ENCODE results near the gene FBXO30. TPM values are rescaled to one million over a fixed set of nuclear protein-coding genes. Genes with fewer than 3 reads are reported as not detected.
A peak's percentile ranks its signal among the peaks of the same experiment; 100 is the strongest.

Gene FBXO30
- total and polyA plus RNA-seq, 5 donors, result 6.7 to 14.0 (median 13.4) TPM

DNA sequence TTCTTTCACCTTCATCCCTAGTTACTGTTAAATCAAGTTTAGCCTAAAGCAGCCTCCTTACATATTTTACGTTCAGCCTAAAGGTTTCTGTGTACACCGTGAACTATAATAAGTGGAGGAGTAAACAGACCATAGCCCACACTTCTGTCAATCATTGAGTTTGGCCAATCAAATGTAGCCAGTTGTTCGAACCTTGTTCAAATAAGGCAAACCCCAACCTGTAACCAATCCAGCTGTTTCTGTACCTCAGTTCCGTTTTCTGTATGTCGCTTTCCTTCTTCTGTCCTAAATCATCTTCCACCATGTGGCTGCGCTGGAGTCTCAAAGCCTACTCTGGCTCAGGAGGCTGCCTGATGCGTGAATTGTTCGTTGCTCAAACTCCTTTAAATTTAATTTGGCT, 1.8 kb upstream of the FBXO30 start:
- Histone ChIP-seq H3K27ac (ENCODE audit: low read length) (no peak overlapping the region), H3K4me1 (ENCODE audit: control insufficient read depth, insufficient read depth, low read length) (no peaks in the 10 kb centered on the region), H3K4me3 (ENCODE audit: low read length) (no peak overlapping the region), H3K9me3 (ENCODE audit: control insufficient read depth, low read length) (no peaks in the 10 kb centered on the region), H3K27me3 (ENCODE audit: control insufficient read depth, insufficient read depth) (no peaks in the 10 kb centered on the region)
- 95% methylated on average over 8 of the region's 8 CpGs for WGBS
- ATAC-seq (no peak), DNase-seq (peak in 1 of 3 donors; percentile 36)
- intact Hi-C loops (cut with DNase I), result loop anchor here in 1 of 4 donors (10.0 kb wide), 1 partner anchor 68 kb away; no protein-coding TSS in a partner anchor

DNA sequence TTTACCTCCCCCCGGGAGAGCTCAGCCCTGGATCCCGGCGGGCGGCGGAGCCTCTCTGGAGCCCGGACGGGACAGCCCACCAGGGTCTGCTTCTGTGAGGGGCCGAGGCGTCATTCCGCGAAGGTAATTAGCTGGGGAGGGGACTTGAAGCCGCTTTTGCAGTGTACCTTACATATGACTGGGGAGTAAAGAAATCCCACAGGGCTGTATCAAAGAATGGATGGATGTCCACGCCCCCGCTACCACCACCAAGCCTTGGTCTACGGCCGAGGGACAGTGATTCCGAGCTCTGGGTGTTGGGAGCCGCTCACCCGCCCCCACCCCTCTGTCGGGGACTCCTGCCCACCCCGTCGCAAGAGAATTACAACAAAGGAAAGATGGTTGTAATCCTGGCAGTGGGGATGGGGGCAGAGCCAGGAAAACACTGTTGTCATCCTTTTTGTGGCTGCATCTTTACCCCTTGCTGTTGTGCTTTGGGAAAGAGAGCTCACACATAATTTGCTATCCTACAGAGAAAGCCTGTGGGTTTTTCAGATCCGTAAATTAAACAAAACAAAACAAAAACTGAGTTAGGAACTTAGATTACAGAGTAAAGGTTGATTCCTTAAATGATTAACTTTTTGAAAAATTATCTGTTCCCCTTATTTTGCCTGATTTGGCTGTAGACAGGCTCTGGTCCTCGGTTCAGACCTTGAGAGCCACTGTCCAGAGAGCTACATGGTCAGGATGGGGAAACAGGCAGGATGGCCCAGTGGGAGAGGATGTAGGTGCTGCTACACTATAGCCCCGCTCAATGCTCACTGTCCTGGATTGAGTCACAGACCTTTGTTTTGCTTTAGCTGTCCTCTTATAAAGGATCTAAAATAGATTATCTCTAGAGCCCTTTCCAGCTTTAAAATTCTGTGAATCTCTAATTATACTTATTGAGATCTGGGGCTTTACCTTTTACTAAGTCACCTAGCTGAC, 997 bp upstream of the FBXO30 start:
- DNase-seq (peak; percentile 38 to 69 (median 59)), ATAC-seq (peak; percentile 15 to 43)
- intact Hi-C loops (cut with DNase I), result loop anchor here in 1 of 4 donors (10.0 kb wide), 1 partner anchor 69 kb away; no protein-coding TSS in a partner anchor
- Histone ChIP-seq H3K4me3 (ENCODE audit: low read length) (peak overlapping the region; percentile 73), H3K27ac (ENCODE audit: low read length) (peak overlapping the region; percentile 94), H3K27me3 (ENCODE audit: control insufficient read depth, insufficient read depth) (no peaks in the 10 kb centered on the region), H3K4me1 (ENCODE audit: control insufficient read depth, insufficient read depth, low read length) (no peaks in the 10 kb centered on the region), H3K9me3 (ENCODE audit: control insufficient read depth, low read length) (no peaks in the 10 kb centered on the region)
- WGBS, result 7% methylated on average over 25 of the region's 25 CpGs

DNA sequence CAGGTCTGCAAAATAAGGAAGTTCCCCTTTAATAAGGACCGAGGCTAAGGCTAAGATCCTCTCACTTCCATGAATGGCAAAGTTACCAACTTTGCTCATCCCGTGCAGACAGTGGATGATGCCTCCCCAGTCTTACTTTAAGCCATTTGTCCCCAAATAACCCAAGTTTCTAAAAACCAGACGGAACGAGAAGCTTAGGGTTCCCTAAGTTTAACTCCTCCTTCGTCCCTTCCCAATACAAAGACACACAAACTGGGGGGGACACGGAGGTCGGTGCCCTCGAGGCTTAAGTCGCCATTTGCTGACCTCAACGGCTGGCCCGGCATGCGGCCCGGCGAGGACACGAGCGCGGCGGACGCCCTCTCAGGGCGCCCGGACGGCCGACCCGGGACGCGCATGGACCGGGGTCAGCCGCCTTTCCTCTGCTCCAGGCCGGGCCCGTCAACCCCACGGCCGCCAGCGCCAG, 527 bp downstream of the FBXO30 start:
- Histone ChIP-seq H3K4me3 (ENCODE audit: low read length) (peak overlapping the region; percentile 73), H3K4me1 (ENCODE audit: control insufficient read depth, insufficient read depth, low read length) (peaks cover 2% of the 10 kb centered on the region), H3K9me3 (ENCODE audit: control insufficient read depth, low read length) (no peaks in the 10 kb centered on the region), H3K27ac (ENCODE audit: low read length) (peak overlapping the region; percentile 96), H3K27me3 (ENCODE audit: control insufficient read depth, insufficient read depth) (no peaks in the 10 kb centered on the region)
- intact Hi-C loops (cut with DNase I), result loop anchor here in 2 of 4 donors (5.0 to 10.0 kb wide), 2 partner anchors 71 to 77 kb away; partner anchors contain the start of gene EPM2A (in 2 of the 2)
- peak; percentile 45 to 80 (median 78) for DNase-seq
- WGBS, result under 1% methylated on average over 33 of the region's 33 CpGs
- no peak for ATAC-seq

DNA sequence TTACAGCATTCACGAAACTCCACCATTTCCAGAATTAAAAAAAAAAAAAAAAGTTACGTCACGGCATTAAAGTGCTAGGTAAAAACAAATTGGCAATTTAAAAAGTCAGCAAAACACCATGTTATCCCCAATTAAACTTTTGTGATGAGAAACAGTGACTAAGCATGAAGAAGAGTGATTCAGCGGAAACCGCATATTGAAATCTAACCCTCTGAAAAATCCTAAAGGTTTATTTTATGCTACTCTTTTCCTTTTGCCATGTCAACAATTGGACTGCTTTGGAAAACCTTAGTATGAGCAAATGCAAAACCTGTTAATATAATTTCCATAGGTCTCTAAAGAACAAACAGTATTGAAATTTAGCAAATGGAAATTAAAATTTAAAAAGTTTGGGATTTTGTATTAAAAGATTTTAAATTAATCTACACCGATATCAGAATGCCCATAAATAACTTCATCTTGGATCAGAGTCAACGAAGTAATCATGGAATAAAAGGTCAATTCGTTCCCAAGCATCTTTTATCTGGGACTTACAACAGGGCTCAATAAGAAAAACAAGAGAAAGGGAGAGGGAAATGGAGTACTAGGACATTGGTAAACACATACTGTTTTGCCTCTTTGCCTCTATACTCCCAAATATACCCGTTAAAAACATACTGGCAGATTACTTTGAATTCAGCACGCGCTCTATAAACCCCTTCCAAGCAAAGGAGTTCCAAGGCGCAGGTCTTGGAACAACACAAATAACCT, 1.1 kb downstream of the FBXO30 start:
- no peak for DNase-seq
- Histone ChIP-seq H3K4me1 (ENCODE audit: control insufficient read depth, insufficient read depth, low read length) (peaks cover 2% of the 10 kb centered on the region), H3K9me3 (ENCODE audit: control insufficient read depth, low read length) (no peaks in the 10 kb centered on the region), H3K27ac (ENCODE audit: low read length) (peak overlapping the region; percentile 96), H3K4me3 (ENCODE audit: low read length) (peak overlapping the region; percentile 73), H3K27me3 (ENCODE audit: control insufficient read depth, insufficient read depth) (no peaks in the 10 kb centered on the region)
- 6% methylated on average over 12 of the region's 12 CpGs for WGBS
- intact Hi-C loops (cut with DNase I), result loop anchor here in 2 of 4 donors (5.0 to 10.0 kb wide), 2 partner anchors 71 to 76 kb away; partner anchors contain the start of gene EPM2A (in 2 of the 2)
- no peak for ATAC-seq

DNA sequence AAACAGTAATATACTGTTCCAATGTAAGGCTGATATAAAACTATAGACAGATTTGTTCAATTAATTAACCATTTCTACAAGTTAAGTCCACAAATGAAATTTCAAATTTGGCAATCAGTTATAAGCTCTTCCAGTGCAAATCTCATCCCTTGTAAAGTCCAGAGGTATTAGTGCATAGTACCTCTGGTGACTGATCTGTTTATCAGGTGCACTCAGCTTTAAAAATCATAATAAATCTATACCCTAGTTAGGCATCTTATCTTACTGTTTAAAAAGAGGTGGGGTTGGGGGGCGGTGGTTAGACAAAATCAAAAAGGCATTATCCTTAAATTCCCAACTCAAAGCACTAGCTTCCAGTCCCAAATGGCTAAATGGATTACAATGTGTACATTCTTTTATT, 2.9 kb downstream of the FBXO30 start:
- 86% methylated on average over 1 of the region's 1 CpG for WGBS
- Histone ChIP-seq H3K4me3 (ENCODE audit: low read length) (no peak overlapping the region), H3K27me3 (ENCODE audit: control insufficient read depth, insufficient read depth) (no peaks in the 10 kb centered on the region), H3K4me1 (ENCODE audit: control insufficient read depth, insufficient read depth, low read length) (peaks cover 2% of the 10 kb centered on the region), H3K27ac (ENCODE audit: low read length) (no peak overlapping the region), H3K9me3 (ENCODE audit: control insufficient read depth, low read length) (no peaks in the 10 kb centered on the region)
- no peak for DNase-seq
- ATAC-seq, result no peak
- intact Hi-C loops (cut with DNase I), result loop anchor here in 2 of 4 donors (5.0 to 10.0 kb wide), 2 partner anchors 73 to 74 kb away; partner anchors contain the start of gene EPM2A (in 2 of the 2)

DNA sequence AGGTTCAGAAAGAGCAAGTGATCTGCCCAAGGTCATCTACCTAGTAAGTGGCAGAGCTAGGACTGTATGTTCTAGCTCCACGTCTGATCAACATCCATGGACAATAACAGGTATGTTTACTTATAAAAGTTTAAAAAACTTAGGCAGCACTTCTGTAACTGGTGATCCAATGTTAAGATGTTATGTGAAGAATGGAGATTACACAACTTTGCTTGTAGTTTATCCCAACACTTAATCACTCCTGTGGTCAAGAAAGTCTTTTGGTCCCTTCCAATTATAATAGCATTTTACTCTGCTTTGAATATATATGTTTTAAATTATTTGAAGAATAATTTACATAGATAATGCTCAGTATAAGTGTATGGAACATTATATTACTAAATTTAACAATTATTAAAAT, 4.8 kb downstream of the FBXO30 start:
- no peak for DNase-seq
- intact Hi-C loops (cut with DNase I), result loop anchor here in 2 of 4 donors (5.0 to 10.0 kb wide), 2 partner anchors 72 to 75 kb away; partner anchors contain the start of gene EPM2A (in 2 of the 2)
- WGBS, result 66% methylated on average over 1 of the region's 1 CpG
- Histone ChIP-seq H3K4me3 (ENCODE audit: low read length) (no peak overlapping the region), H3K27me3 (ENCODE audit: control insufficient read depth, insufficient read depth) (no peaks in the 10 kb centered on the region), H3K27ac (ENCODE audit: low read length) (peak overlapping the region; percentile 28), H3K9me3 (ENCODE audit: control insufficient read depth, low read length) (no peaks in the 10 kb centered on the region), H3K4me1 (ENCODE audit: control insufficient read depth, insufficient read depth, low read length) (peaks cover 2% of the 10 kb centered on the region)
- ATAC-seq, result no peak

DNA sequence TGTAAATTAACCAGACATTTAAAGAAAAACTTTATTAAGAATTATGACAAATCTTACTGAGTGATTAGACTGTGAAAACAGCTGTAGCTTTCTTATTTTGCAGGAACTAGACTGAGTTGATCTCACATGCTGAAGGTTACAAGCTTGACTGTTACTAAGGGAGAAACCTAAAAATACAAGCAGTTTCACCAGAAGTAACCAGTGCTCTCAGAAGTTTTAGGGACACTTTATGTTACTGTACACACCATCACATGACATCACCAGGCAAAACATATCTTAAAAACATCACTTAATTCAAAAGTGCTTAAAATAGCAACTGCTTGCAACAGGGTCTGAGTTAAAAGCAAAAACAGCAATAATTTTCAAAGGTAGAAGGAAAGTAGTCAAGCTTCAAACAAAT, 5.4 kb downstream of the FBXO30 start:
- H3K27me3 ChIP-seq (ENCODE audit: control insufficient read depth, insufficient read depth), result no peaks in the 10 kb centered on the region
- no peak for DNase-seq
- H3K27ac ChIP-seq (ENCODE audit: low read length), result no peak overlapping the region
- no peaks in the 10 kb centered on the region for H3K9me3 ChIP-seq (ENCODE audit: control insufficient read depth, low read length)
- intact Hi-C loops (cut with DNase I), result no loop called here
- no peak overlapping the region for H3K4me3 ChIP-seq (ENCODE audit: low read length)
- H3K4me1 ChIP-seq (ENCODE audit: control insufficient read depth, insufficient read depth, low read length), result peaks cover 2% of the 10 kb centered on the region
- ATAC-seq, result no peak

DNA sequence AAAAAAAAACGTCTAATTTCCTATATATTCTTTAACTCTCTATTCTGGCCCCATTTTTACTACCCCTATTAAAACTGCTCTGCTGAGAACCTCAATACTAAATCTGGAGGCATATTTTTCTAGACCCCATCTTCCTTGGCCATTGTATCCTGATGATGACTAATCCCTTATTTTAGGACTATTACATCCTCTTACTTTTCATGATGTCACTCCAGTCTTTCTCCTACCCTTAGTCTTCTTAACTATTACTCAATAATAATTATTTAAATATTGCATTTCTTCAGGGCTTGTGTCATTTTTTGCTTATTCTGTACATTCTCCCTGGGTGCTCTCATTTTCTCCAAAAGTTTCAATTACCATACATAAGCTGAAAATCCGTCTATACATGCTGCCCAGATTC, 6.4 kb downstream of the FBXO30 start:
- WGBS, result 85% methylated on average over 2 of the region's 2 CpGs
- ATAC-seq, result no peak

DNA sequence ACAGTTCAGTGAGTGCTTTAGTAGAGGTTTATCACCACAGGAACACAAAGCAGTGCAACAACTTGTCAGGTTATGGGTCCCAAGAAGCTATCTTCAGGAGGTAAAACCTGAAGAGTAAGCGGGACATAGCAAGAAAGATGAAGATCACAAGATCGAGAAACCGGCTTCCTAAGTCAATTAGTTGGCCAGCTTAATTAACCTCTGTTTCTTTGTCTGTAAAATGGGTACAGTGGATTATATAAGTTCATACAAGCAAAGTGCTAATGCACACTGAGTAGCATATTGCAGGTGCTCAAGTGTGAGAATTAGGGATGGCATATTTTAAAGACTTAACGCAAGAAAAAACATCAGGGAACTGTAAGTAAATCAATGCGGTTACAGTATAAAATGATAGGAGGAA, 12.5 kb downstream of the FBXO30 start:
- no peak overlapping the region for H3K27ac ChIP-seq (ENCODE audit: low read length)
- intact Hi-C loops (cut with DNase I), result no loop called here

More for the DNA sequence above, 6.4 kb downstream of the FBXO30 start:
- intact Hi-C loops (cut with DNase I), result no loop called here
- Histone ChIP-seq H3K27me3 (ENCODE audit: control insufficient read depth, insufficient read depth) (no peaks in the 10 kb centered on the region), H3K4me1 (ENCODE audit: control insufficient read depth, insufficient read depth, low read length) (peaks cover 2% of the 10 kb centered on the region), H3K4me3 (ENCODE audit: low read length) (no peak overlapping the region), H3K27ac (ENCODE audit: low read length) (no peak overlapping the region), H3K9me3 (ENCODE audit: control insufficient read depth, low read length) (no peaks in the 10 kb centered on the region)
- no peak for DNase-seq

DNA sequence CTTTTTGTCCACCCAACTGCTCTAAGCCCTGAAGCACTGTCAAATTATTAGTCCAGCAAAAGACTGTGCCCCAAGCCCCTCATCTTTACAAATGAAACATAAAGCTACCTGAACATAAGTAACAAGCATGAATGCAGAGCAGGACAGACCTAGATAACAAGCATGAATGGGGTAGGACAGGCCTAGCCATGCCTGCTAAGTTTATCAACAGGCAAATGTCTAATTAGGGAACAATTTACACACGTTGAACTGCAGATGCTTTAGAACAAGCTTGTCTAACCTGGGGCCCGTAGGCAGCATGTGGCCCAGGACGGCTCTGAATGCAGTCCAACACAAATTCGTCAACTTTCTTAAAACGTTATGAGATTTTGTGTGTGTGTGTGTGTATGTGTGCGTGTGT, 13.6 kb downstream of the FBXO30 start:
- intact Hi-C loops (cut with DNase I), result no loop called here
- no peak overlapping the region for H3K27ac ChIP-seq (ENCODE audit: low read length)
- H3K4me1 ChIP-seq (ENCODE audit: control insufficient read depth, insufficient read depth, low read length), result peaks cover 5% of the 10 kb centered on the region

More for the DNA sequence above, 12.5 kb downstream of the FBXO30 start:
- peaks cover 5% of the 10 kb centered on the region for H3K4me1 ChIP-seq (ENCODE audit: control insufficient read depth, insufficient read depth, low read length)
- H3K9me3 ChIP-seq (ENCODE audit: control insufficient read depth, low read length), result no peaks in the 10 kb centered on the region
- DNase-seq (no peak), ATAC-seq (no peak)
- no peak overlapping the region for H3K4me3 ChIP-seq (ENCODE audit: low read length)
- WGBS, result 99% methylated on average over 5 of the region's 5 CpGs
- no peaks in the 10 kb centered on the region for H3K27me3 ChIP-seq (ENCODE audit: control insufficient read depth, insufficient read depth)

More for the DNA sequence above, 13.6 kb downstream of the FBXO30 start:
- Histone ChIP-seq H3K4me3 (ENCODE audit: low read length) (no peak overlapping the region), H3K27me3 (ENCODE audit: control insufficient read depth, insufficient read depth) (no peaks in the 10 kb centered on the region), H3K9me3 (ENCODE audit: control insufficient read depth, low read length) (no peaks in the 10 kb centered on the region)
- 81% methylated on average over 6 of the region's 6 CpGs for WGBS
- ATAC-seq (no peak), DNase-seq (no peak)
